K562 (cell line): Measurements from ENCODE around the gene UTP25.

Experiments
- CBX5 ChIP-seq: IDR thresholded peaks from 2 replicates; pipeline ENCODE4 v1.6.1; 2014; ENCODE audit warnings: low read depth, borderline replicate concordance
- MED1 ChIP-seq: sonication (generic); formaldehyde crosslinking; IDR thresholded peaks from 2 replicates; pipeline ENCODE4 v1.8.1; 2023; ENCODE audit warnings: missing genetic modification reagents, borderline replicate concordance
- POLR2AphosphoS2 ChIP-seq: IDR thresholded peaks from 2 replicates; pipeline ENCODE4 v1.6.1; 2012; ENCODE audit warnings: low read length, improper control_type of control experiment
- SAFB2 ChIP-seq: fragments of 200-400 bp; formaldehyde crosslinking; IDR thresholded peaks from 2 replicates; pipeline ENCODE4 v1.6.1; 2018; ENCODE audit warnings: borderline replicate concordance, low read length, low read depth, moderate library complexity; ENCODE audit not compliant: severe bottlenecking
- SIRT6 ChIP-seq: IDR thresholded peaks from one replicate; pipeline ENCODE4 v1.6.1; 2012; ENCODE audit warnings: low read depth, mild to moderate bottlenecking, control low read depth, inconsistent platforms, low read length, moderate library complexity
- SMC3 ChIP-seq: conservative IDR thresholded peaks from 2 replicates; pipeline ENCODE4 v1.6.1; 2011; ENCODE audit warnings: low read depth, low read length, improper control_type of control experiment; ENCODE audit not compliant: insufficient read depth
- ZNF134 ChIP-seq: fragments of 250-450 bp; sonication (Bioruptor Pico); conservative IDR thresholded peaks from 2 replicates; pipeline ENCODE4 v1.4.0; 2020
- ZNF239 ChIP-seq: fragments of 250-450 bp; sonication (Bioruptor Pico); IDR thresholded peaks from 2 replicates; pipeline ENCODE4 v1.4.0; 2020; ENCODE audit warnings: mild to moderate bottlenecking
- TF ChIP-seq, protein P1 (sequence below), 3 experiments: IDR thresholded peaks in 2 of 3; conservative IDR thresholded peaks in 1 of 3; 2 replicates each; pipeline ENCODE4 v1.5.1; 2011 to 2012; ENCODE audit warnings: low read length in 3 of 3, mild to moderate bottlenecking in 3 of 3, control low read depth in 2 of 3, improper control_type of control experiment in 1 of 3, inconsistent platforms in 1 of 3, low read depth in 1 of 3, mixed read lengths in 1 of 3, moderate library complexity in 1 of 3; ENCODE audit not compliant: insufficient read depth in 2 of 3

DNA sequence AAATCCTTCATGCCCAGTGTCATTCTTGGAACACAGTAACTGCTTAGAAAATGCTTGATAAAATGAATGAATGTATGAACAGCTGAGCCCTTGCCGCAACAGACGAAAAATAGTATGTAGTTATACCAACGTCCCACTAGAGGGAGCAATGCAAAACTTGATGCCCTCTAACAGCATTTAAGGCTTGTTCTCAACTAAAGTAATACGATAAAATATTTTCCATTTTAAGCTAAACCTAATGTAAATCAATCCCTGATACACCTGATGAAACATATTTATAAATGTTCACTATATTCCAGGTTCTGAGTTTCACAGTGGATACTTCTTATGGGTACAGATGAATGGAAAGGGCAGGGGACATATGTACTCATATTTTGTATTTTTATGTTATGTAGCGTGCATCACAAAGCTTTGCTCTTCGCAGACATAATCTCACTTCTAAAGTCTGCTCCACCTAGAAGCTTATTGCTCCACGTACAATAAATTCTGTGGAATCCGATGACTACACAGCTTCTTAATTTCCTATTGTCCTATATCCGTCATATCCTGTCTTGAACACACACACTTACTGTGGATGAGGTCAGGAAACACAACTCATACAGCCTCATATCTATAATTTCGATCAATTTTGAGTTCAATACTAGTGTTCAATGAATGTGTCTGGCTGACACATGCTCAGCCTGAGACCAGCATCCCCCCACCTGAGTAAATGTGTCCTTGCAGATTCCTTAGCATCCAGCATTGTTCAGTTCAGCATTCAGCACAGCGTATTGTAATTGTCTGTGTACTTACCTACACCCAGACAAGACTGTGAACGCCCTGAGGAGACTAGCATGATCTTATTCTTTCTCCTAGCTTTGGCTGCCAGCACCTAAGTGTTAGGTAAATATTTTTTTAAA, 4.4 kb upstream of the UTP25 start:
- TF ChIP-seq MED1 (CRISPR knock-in tag) (no peak), ZNF239 (CRISPR knock-in tag) (no peak), SAFB2 (no peak), SIRT6 (no peak), ZNF134 (CRISPR knock-in tag) (no peak), SMC3 (no peak), POLR2AphosphoS2 (no peak), CBX5 (no peak)
- TF ChIP-seq, protein P1, sequence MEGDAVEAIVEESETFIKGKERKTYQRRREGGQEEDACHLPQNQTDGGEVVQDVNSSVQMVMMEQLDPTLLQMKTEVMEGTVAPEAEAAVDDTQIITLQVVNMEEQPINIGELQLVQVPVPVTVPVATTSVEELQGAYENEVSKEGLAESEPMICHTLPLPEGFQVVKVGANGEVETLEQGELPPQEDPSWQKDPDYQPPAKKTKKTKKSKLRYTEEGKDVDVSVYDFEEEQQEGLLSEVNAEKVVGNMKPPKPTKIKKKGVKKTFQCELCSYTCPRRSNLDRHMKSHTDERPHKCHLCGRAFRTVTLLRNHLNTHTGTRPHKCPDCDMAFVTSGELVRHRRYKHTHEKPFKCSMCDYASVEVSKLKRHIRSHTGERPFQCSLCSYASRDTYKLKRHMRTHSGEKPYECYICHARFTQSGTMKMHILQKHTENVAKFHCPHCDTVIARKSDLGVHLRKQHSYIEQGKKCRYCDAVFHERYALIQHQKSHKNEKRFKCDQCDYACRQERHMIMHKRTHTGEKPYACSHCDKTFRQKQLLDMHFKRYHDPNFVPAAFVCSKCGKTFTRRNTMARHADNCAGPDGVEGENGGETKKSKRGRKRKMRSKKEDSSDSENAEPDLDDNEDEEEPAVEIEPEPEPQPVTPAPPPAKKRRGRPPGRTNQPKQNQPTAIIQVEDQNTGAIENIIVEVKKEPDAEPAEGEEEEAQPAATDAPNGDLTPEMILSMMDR (IDR thresholded peaks at IDR 0.05 in 2 of 3, conservative IDR thresholded peaks at IDR 0.05 in 1 of 3; ENCODE audit: insufficient read depth in 2 of 3, low read depth in 1 of 3, low read length in 3 of 3): peak; percentile 64 to 86 (median 83)
